GM19099 (cell line): ENCODE measurements around the gene HAUS7.

ENCODE experiments used
- POLR2A ChIP-seq: IDR thresholded peaks from 3 replicates; pipeline ENCODE4 v1.6.1; 2011; ENCODE audit warnings: low read depth; ENCODE audit not compliant: insufficient read length; ENCODE audit errors: extremely low read depth

Gene HAUS7

GRCh38 chrX:153405426-153405825 is 65.0 kb downstream of the HAUS7 start:
- no peak for TF ChIP-seq POLR2A

DNA sequence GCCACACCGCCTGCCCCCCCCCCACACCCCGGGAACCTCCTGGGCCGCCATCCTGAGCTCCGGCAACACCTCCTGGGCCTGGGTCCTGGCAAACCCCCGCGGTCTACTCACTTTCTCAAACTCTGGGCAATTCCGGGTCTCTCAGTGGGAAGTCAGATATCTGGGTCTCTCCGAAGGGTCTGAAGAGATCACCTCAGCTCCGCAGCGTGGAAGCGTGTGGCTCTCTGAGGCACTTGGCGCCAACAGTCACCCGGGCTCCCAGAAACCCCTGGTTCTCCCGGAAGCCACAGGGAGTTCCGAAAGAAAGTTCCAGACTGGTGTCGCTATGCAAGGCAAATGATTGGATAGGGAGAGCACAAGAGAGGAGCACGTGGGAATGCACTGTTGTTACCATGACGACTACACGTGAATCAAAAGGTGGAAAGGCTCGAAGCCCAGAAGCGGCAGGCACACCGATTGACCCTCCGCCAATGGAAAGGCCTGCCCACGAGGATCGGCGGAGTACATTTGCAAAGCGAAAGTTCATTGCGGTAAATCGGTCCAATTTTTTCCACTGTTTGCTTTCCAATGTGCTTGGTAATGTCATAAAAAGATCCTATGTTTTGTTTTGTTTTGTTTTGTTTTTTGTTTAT is 69.1 kb downstream of the HAUS7 start, which contains the start of gene PNMA6E:
Gene PNMA6E (minus strand): TSS at position 218 of the 632 bp plus-strand sequence. CDS start 2,501 bp downstream, outside the sequence.
- no peak for TF ChIP-seq POLR2A

DNA sequence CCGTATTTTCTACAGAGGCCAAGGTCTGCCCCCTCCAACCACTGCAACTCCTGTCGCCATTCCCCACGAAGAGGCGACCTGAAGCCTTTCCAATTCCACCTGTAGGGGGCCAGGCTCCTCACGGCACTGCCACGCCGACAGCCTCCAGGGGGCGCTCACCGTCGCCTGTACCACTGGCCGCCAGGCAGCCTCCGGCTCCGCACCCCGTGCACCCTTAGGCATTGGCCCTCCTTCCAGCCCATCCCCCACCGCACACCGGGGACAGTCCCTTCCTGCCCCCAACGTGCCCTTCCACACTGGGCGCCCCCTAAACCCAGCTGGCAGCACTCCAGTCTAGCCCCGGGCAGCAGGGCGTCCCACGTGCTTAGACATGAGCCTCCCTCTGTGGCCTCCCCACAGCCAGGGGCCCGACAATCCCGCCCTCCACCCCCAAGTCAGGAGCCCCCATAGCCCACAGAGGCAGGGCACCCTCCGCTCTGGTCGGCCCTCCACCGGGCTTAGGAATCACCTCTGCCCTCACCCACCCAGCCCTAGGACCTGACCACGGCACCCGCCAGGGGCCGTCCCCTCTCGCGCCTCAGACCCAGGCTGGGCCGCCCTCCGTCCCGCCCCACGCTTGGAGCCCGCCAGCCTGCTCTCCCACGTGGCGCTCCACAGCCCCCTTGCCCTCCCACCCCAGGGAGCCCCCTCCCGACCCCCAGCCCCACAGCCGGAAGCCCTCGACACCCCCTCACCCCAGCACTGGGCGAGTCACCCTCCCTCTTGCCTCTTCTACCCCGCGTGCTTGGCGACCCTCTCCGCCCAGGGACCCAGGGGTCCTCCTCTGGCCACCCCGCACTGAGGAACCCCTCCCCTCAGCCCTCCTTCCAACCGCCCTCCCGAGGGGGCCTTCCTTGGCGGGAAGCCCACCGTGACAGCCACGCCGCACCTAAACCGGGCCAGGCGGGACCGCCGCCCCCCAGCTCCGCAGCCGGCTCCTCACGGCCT is 69.9 kb downstream of the HAUS7 start:
- no peak for TF ChIP-seq POLR2A

DNA sequence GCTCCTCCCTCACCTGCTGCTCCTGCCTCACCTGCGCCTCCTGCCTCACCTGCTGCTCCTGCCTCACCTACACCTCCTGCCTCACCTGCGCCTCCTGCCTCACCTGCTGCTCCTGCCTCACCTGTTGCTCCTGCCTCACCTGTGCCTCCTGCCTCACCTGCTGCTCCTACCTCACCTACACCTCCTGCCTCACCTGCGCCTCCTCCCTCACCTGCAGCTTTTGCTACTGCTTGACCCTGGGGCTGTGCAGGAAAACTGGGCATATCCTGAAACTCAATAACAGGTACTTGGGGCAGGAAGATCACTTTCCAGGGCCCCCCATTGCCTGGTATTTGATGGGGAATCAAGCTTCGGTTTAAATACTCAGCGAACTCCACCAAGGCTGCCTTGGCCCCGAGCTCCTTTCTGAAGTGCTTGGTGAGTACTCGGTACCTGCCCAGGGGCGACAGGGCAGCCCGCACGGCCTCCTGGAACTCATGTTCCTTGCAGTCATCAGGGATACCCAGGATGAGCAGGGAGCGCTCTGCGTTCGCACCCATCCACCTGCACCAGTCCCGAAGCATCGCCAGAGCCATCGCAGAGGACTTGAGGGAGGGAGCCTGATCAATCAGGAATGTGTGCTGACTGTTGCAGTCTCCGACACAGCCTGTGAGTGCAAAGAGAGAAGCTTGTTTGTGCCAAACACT is 72.0 kb downstream of the HAUS7 start:
- no peak for TF ChIP-seq POLR2A
